SK-N-SH treated with all-trans-retinoic acid at 6 μM for 48 hours (cell line): Measurements from ENCODE around the gene CDX2.

Source experiments
- CSDC2 ChIP-seq: fragments of 250-450 bp; sonication (Bioruptor Pico); IDR thresholded peaks from 2 replicates; pipeline ENCODE4 v1.5.0; 2020; ENCODE audit warnings: mild to moderate bottlenecking, moderate library complexity
- TOX ChIP-seq: fragments of 250-450 bp; sonication (Bioruptor Pico); IDR thresholded peaks from 2 replicates; pipeline ENCODE4 v1.8.0; 2021; ENCODE audit warnings: mild to moderate bottlenecking, moderate library complexity, borderline replicate concordance
- ZFP30 ChIP-seq: fragments of 450-650 bp; formaldehyde crosslinking; IDR thresholded peaks from 2 replicates; pipeline ENCODE4 v1.5.0; 2022; ENCODE audit warnings: mild to moderate bottlenecking, moderate library complexity
- TF ChIP-seq, protein P1 (sequence below): fragments of 250-450 bp; sonication (Bioruptor Pico); IDR thresholded peaks from 2 replicates; pipeline ENCODE4 v1.8.0; 2020; ENCODE audit warnings: mild to moderate bottlenecking, moderate library complexity, borderline replicate concordance

GRCh38 chr13:27933118-27933517, 36.0 kb downstream of the CDX2 start:
- TF ChIP-seq TOX (CRISPR knock-in tag): no peak
- no peak for TF ChIP-seq CSDC2 (CRISPR knock-in tag)
- no peak for TF ChIP-seq ZFP30 (CRISPR knock-in tag)
- TF ChIP-seq, protein P1, sequence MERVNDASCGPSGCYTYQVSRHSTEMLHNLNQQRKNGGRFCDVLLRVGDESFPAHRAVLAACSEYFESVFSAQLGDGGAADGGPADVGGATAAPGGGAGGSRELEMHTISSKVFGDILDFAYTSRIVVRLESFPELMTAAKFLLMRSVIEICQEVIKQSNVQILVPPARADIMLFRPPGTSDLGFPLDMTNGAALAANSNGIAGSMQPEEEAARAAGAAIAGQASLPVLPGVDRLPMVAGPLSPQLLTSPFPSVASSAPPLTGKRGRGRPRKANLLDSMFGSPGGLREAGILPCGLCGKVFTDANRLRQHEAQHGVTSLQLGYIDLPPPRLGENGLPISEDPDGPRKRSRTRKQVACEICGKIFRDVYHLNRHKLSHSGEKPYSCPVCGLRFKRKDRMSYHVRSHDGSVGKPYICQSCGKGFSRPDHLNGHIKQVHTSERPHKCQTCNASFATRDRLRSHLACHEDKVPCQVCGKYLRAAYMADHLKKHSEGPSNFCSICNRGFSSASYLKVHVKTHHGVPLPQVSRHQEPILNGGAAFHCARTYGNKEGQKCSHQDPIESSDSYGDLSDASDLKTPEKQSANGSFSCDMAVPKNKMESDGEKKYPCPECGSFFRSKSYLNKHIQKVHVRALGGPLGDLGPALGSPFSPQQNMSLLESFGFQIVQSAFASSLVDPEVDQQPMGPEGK (CRISPR knock-in tag): no peak
